M059J (cell line): ENCODE results near the gene MALL. TPM values are rescaled to one million over a fixed set of nuclear protein-coding genes. Genes with fewer than 3 reads are reported as not detected.
"Not testable (repeated sequence)": the region's sequence is repeated elsewhere in the genome, so short reads cannot be mapped to it uniquely, and the experiment has no call there.

Experiments
- DNase-seq: peaks from one replicate; pipeline ENCODE4 v3.0.0-alpha.2; 2012; ENCODE audit warnings: low read depth
- total RNA-seq: library from RNA; depleted of rRNA; stranded (reverse); fragments of >200 nt; shearing (Covaris generic); gene quantifications from 2 replicates; pipeline ENCODE4 v1.2.3, GENCODE V29; 2014; rRNA removed

Gene MALL
- 27.5 and 42.0 TPM in 2 replicates for total RNA-seq

GRCh38 chr2:110115291-110116032 lies at the start of gene MALL:
Gene MALL (minus strand): TSS chr2:110115822. CDS start chr2:110115792, 30 bp downstream.
- peak; percentile 42 for DNase-seq

- DNase-seq: peak; percentile 76
These were observed 41.7 kb upstream of the MALL start for GRCh38 chr2:110157153-110157793.

- not testable (repeated sequence) for DNase-seq
These were observed 39.2 kb upstream of the MALL start for GRCh38 chr2:110154828-110155227.

GRCh38 chr2:110154188-110154587 lies 38.6 kb upstream of the MALL start:
- not testable (repeated sequence) for DNase-seq

- DNase-seq: peak; percentile 58
These were observed 37.8 kb upstream of the MALL start for GRCh38 chr2:110153416-110153815.

- DNase-seq: no peak
These were observed 37.3 kb upstream of the MALL start for GRCh38 chr2:110152943-110153342.

GRCh38 chr2:110149330-110150220 lies 34.0 kb upstream of the MALL start:
- DNase-seq: peak; percentile 77

- no peak for DNase-seq
These were observed 31.3 kb upstream of the MALL start for GRCh38 chr2:110146945-110147332.

- no peak for DNase-seq
These were observed 30.7 kb upstream of the MALL start for GRCh38 chr2:110146183-110146944.

GRCh38 chr2:110143982-110144381 lies 28.4 kb upstream of the MALL start:
- DNase-seq: no peak

- DNase-seq: no peak
These were observed 24.8 kb upstream of the MALL start for GRCh38 chr2:110140401-110140800.

- no peak for DNase-seq
These were observed 18.4 kb upstream of the MALL start for GRCh38 chr2:110134025-110134424.

GRCh38 chr2:110131166-110131565 lies 15.5 kb upstream of the MALL start:
- DNase-seq: no peak

- DNase-seq: no peak
These were observed 15.1 kb upstream of the MALL start for GRCh38 chr2:110130757-110131156.

GRCh38 chr2:110126906-110127305 lies 11.3 kb upstream of the MALL start:
- DNase-seq: no peak

GRCh38 chr2:110126086-110126773 lies 10.6 kb upstream of the MALL start:
- DNase-seq: peak; percentile 36

GRCh38 chr2:110124939-110125691 lies 9.5 kb upstream of the MALL start:
- DNase-seq: peak; percentile 77

GRCh38 chr2:110124038-110124825 lies 8.6 kb upstream of the MALL start:
- no peak for DNase-seq

- no peak for DNase-seq
These were observed 6.0 kb upstream of the MALL start for GRCh38 chr2:110121592-110121991.

- DNase-seq: no peak
These were observed 5.4 kb upstream of the MALL start for GRCh38 chr2:110121052-110121334.
